ENCODE results near the gene ERLIN1.

Gene ERLIN1

GRCh38 chr10:100146875-100147650, 38.8 kb downstream of the ERLIN1 start:
- DNase-seq (ENCODE audit: low read depth in 1 of 2, low spot score in 1 of 2), result no peak
- TF ChIP-seq REST (IDR thresholded peaks at IDR 0.05; ENCODE audit: insufficient replicate concordance, low read depth) (no peak), CTCF (IDR thresholded peaks at IDR 0.05; ENCODE audit: insufficient read depth, low read length) (no peak), POLR2AphosphoS5 (IDR thresholded peaks at IDR 0.05; ENCODE audit: low read depth) (no peak), SPI1 (IDR thresholded peaks at IDR 0.05; ENCODE audit: borderline replicate concordance, low read depth) (no peak), GABPA (IDR thresholded peaks at IDR 0.05; ENCODE audit: low read depth) (no peak)
- Histone ChIP-seq H3K4me3 (replicated peaks; ENCODE audit: insufficient read depth, low read length) (no peak overlapping the region), H3K27me3 (ENCODE audit: insufficient read depth, poor library complexity, severe bottlenecking) (no peaks in the 10 kb centered on the region), H3K27ac (replicated peaks) (no peak overlapping the region)

GRCh38 chr10:100146398-100146797, 39.4 kb downstream of the ERLIN1 start:
- no peaks in the 10 kb centered on the region for H3K27me3 ChIP-seq (ENCODE audit: insufficient read depth, poor library complexity, severe bottlenecking)
- H3K4me3 ChIP-seq (replicated peaks; ENCODE audit: insufficient read depth, low read length), result no peak overlapping the region
- TF ChIP-seq CTCF (IDR thresholded peaks at IDR 0.05; ENCODE audit: insufficient read depth, low read length) (no peak), REST (IDR thresholded peaks at IDR 0.05; ENCODE audit: insufficient replicate concordance, low read depth) (no peak), SPI1 (IDR thresholded peaks at IDR 0.05; ENCODE audit: borderline replicate concordance, low read depth) (no peak), GABPA (IDR thresholded peaks at IDR 0.05; ENCODE audit: low read depth) (no peak), POLR2AphosphoS5 (IDR thresholded peaks at IDR 0.05; ENCODE audit: low read depth) (no peak)
- DNase-seq (ENCODE audit: low read depth in 1 of 2, low spot score in 1 of 2), result no peak
- no peak overlapping the region for H3K27ac ChIP-seq (replicated peaks)

GRCh38 chr10:100143756-100144155, 42.1 kb downstream of the ERLIN1 start:
- TF ChIP-seq SPI1 (IDR thresholded peaks at IDR 0.05; ENCODE audit: borderline replicate concordance, low read depth) (no peak), POLR2AphosphoS5 (IDR thresholded peaks at IDR 0.05; ENCODE audit: low read depth) (no peak), GABPA (IDR thresholded peaks at IDR 0.05; ENCODE audit: low read depth) (no peak), REST (IDR thresholded peaks at IDR 0.05; ENCODE audit: insufficient replicate concordance, low read depth) (no peak), CTCF (IDR thresholded peaks at IDR 0.05; ENCODE audit: insufficient read depth, low read length) (no peak)
- peaks cover 6% of the 10 kb centered on the region for H3K27me3 ChIP-seq (ENCODE audit: insufficient read depth, poor library complexity, severe bottlenecking)
- no peak for DNase-seq (ENCODE audit: low read depth in 1 of 2, low spot score in 1 of 2)

More at GRCh38 chr10:100143756-100144155, 42.1 kb downstream of the ERLIN1 start:
- Histone ChIP-seq H3K4me3 (replicated peaks; ENCODE audit: insufficient read depth, low read length) (no peak overlapping the region), H3K27ac (replicated peaks) (no peak overlapping the region)

All from HL-60 (cell line).